KMS-11 (cell line): Measurements from ENCODE around the gene TTC24.
A peak's percentile ranks its signal among the peaks of the same experiment; 100 is the strongest.

Experiments
- H2AFZ ChIP-seq: fragments of 200-600 bp; sonication (generic); 2 replicates; pipeline ENCODE4 v1.6.1; 2016; ENCODE audit warnings: antibody characterized with exemption, mixed run types, low read depth
- H3K27ac ChIP-seq: fragments of 200-600 bp; sonication (generic); 2 replicates; pipeline ENCODE4 v1.6.1; 2016; ENCODE audit warnings: mild to moderate bottlenecking, mixed run types
- H3K27me3 ChIP-seq: fragments of 200-600 bp; sonication (generic); 2 replicates; pipeline ENCODE4 v1.6.1; 2017; ENCODE audit warnings: mild to moderate bottlenecking, low read depth, mixed run types, moderate library complexity; ENCODE audit not compliant: insufficient read depth
- H3K36me3 ChIP-seq: fragments of 200-600 bp; sonication (generic); 2 replicates; pipeline ENCODE4 v1.6.1; 2017; ENCODE audit warnings: mild to moderate bottlenecking, mixed run types; ENCODE audit not compliant: insufficient read depth
- H3K4me1 ChIP-seq: fragments of 200-600 bp; sonication (generic); 2 replicates; pipeline ENCODE4 v1.6.1; 2016; ENCODE audit warnings: mild to moderate bottlenecking, low read depth, mixed run types; ENCODE audit not compliant: poor library complexity, severe bottlenecking
- H3K4me2 ChIP-seq: fragments of 200-600 bp; sonication (generic); 2 replicates; pipeline ENCODE4 v1.7.0; 2016; ENCODE audit warnings: mild to moderate bottlenecking, mixed run types
- H3K4me3 ChIP-seq: fragments of 200-600 bp; sonication (generic); IDR thresholded peaks from 2 replicates; pipeline ENCODE4 v1.6.1; 2017; ENCODE audit warnings: low read depth, low read length, mixed read lengths; ENCODE audit not compliant: insufficient read depth
- H3K79me2 ChIP-seq: fragments of 200-600 bp; sonication (generic); 2 replicates; pipeline ENCODE4 v1.6.1; 2016; ENCODE audit warnings: low read depth, mixed run types; ENCODE audit not compliant: insufficient read depth
- H3K9ac ChIP-seq: fragments of 200-600 bp; sonication (generic); 2 replicates; pipeline ENCODE4 v1.6.1; 2016; ENCODE audit warnings: mild to moderate bottlenecking, mixed run types
- H4K20me1 ChIP-seq: fragments of 200-600 bp; sonication (generic); 2 replicates; pipeline ENCODE4 v1.6.1; 2016; ENCODE audit warnings: mild to moderate bottlenecking, mixed run types; ENCODE audit not compliant: insufficient read depth
- TF ChIP-seq, protein P1 (sequence below): fragments of 200-600 bp; sonication (generic); conservative IDR thresholded peaks from 2 replicates; pipeline ENCODE4 v1.6.1; 2017; ENCODE audit warnings: low read depth, mild to moderate bottlenecking, antibody characterized with exemption, low read length, moderate library complexity, mixed read lengths

TTC24 gene

DNA sequence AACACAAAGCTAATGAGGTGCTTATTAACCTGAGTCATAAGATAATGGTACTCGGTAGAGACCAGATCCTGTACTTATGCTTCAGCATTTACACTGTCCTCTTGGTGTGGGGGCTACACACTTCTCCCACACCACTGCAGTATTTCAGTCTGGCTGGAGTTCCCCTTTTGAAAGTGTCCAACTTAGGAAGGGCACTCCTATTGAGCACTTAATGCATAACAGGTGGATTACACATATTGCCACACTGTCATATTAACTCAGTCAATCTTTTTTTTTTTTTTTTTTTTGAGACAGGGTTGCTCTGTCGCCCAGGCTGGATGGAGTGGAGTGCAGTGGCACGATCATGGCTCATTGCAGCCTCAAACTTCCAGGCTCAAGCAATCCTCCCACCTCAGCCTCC lies 20.3 kb downstream of the TTC24 start:
- Histone ChIP-seq H3K27ac (peak overlapping the region; percentile 77; the same call in 1 of the 2 replicates), H3K4me2 (peak overlapping the region; percentile 77), H3K9ac (no peak overlapping the region; the same call in 1 of the 2 replicates)

DNA sequence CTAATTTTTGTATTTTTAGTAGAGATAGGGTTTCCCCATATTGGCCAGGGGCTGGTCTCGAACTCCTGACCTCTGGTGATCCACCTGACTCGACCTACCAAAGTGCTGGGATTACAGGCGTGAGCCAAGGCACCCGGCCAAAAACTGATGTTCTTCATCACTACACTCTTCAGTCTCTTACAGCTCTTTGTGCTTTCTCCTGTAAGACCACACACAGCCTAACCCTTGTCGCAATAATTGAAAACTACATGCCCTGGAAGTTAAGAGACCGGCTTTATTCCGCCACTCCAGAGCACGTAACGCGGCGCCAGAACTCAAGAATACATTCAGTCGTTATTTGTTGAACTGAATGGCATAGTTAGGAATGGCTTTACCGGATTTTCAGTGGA lies 21.2 kb downstream of the TTC24 start:
- peak overlapping the region; percentile 77 for H3K4me2 ChIP-seq
- TF ChIP-seq, protein P1, sequence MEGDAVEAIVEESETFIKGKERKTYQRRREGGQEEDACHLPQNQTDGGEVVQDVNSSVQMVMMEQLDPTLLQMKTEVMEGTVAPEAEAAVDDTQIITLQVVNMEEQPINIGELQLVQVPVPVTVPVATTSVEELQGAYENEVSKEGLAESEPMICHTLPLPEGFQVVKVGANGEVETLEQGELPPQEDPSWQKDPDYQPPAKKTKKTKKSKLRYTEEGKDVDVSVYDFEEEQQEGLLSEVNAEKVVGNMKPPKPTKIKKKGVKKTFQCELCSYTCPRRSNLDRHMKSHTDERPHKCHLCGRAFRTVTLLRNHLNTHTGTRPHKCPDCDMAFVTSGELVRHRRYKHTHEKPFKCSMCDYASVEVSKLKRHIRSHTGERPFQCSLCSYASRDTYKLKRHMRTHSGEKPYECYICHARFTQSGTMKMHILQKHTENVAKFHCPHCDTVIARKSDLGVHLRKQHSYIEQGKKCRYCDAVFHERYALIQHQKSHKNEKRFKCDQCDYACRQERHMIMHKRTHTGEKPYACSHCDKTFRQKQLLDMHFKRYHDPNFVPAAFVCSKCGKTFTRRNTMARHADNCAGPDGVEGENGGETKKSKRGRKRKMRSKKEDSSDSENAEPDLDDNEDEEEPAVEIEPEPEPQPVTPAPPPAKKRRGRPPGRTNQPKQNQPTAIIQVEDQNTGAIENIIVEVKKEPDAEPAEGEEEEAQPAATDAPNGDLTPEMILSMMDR, result peak; percentile 25
- peak overlapping the region; percentile 77 for H3K27ac ChIP-seq
- H3K27me3 ChIP-seq, result no peaks in the 10 kb centered on the region
- H2AFZ ChIP-seq, result peak overlapping the region; percentile 96
- peak overlapping the region; percentile 92 for H3K9ac ChIP-seq
- H3K79me2 ChIP-seq, result peaks cover 42% of the 10 kb centered on the region
- peaks cover 23% of the 10 kb centered on the region; the same call in 1 of the 2 replicates for H3K36me3 ChIP-seq
- H4K20me1 ChIP-seq, result no peaks in the 10 kb centered on the region
- peaks cover 28% of the 10 kb centered on the region for H3K4me1 ChIP-seq
- H3K4me3 ChIP-seq, result peak overlapping the region; percentile 99

More for the DNA sequence above, 20.3 kb downstream of the TTC24 start:
- H3K27me3 ChIP-seq, result no peaks in the 10 kb centered on the region
- H3K36me3 ChIP-seq, result peaks cover 28% of the 10 kb centered on the region; the same call in 1 of the 2 replicates
- no peak overlapping the region for H2AFZ ChIP-seq
- TF ChIP-seq, protein P1, result peak; percentile 85
- peaks cover 28% of the 10 kb centered on the region for H3K4me1 ChIP-seq
- H3K4me3 ChIP-seq, result peak overlapping the region; percentile 99
- no peaks in the 10 kb centered on the region for H4K20me1 ChIP-seq
- H3K79me2 ChIP-seq, result peaks cover 42% of the 10 kb centered on the region

DNA sequence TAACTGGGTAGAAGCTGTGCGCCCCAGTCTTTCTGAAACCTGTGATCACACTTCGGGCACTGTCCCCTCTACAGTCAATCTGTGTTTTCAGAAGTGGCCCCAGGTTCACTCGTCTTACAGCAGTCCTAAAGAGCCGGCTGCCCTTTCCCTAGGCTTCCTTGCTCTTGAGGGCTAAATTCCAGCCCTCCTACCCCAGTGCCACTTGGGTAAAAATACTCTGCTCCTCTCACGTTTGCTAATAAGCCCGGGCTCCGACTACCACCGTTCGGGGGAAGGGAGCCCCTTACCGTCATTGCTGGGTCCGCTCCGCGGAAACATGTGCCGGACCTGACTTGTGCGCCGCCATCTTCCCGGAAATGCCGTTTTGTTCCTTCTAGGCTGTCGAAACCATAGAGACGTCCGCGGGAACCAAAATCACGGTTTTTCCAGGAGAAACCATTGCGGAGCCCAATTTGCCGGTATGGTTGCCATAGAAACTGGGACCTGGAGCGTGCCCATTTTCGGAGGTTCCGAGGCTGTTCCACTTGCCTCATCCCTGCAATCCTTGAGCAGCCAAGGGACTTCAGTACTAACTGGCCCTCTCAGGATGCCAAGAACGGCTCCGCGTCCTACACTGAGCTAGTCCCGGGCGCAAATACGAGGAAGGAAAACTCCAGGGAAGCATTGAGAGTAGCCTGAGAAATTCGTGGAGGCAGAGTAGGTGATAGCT lies 21.8 kb downstream of the TTC24 start, which contains the start of gene GPATCH4:
Gene GPATCH4 (minus strand): TSS at position 358 of the 709 bp plus-strand sequence.
- Histone ChIP-seq H4K20me1 (no peaks in the 10 kb centered on the region), H3K4me1 (peaks cover 28% of the 10 kb centered on the region), H3K27ac (peak within 1 kb of the TSS; percentile 77), H3K4me3 (peak within 1 kb of the TSS; percentile 99), H2AFZ (peak within 1 kb of the TSS; percentile 96), H3K4me2 (peak within 1 kb of the TSS; percentile 77), H3K9ac (peak within 1 kb of the TSS; percentile 92), H3K79me2 (peaks cover 42% of the 10 kb centered on the region), H3K36me3 (peaks cover 18% of the 10 kb centered on the region; the same call in 1 of the 2 replicates), H3K27me3 (no peaks in the 10 kb centered on the region)
- TF ChIP-seq, protein P1, result peak; percentile 15; the same call in 1 of the 2 replicates

DNA sequence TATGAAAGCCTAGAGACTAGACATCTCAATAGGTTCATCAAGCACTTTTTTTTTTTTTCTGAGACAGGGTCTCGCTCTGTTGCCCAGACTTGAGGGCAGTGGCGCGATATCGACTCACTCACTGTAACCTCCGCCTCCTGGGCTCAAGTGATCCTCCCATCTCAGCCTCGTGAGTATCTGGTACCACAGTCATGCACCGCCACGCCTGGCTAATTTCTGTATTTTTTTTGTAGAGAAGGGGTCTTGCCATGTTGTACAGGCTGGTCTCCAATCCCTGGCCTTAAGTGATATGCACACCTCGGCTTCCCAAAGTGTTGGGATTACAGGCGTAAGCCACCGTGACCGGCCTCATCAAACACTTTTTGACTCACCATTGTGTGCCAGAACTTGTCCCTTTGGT lies 22.4 kb downstream of the TTC24 start:
- H4K20me1 ChIP-seq, result no peaks in the 10 kb centered on the region
- H3K4me1 ChIP-seq, result peaks cover 28% of the 10 kb centered on the region
- H3K27ac ChIP-seq, result peak overlapping the region; percentile 77
- H3K79me2 ChIP-seq, result peaks cover 40% of the 10 kb centered on the region
- H3K36me3 ChIP-seq, result peaks cover 12% of the 10 kb centered on the region; the same call in 1 of the 2 replicates
- peaks cover under 1% of the 10 kb centered on the region; the same call in 1 of the 2 replicates for H3K27me3 ChIP-seq
- H3K4me3 ChIP-seq, result peak overlapping the region; percentile 99
- H2AFZ ChIP-seq, result peak overlapping the region; percentile 96
- H3K9ac ChIP-seq, result peak overlapping the region; percentile 92
- peak overlapping the region; percentile 77 for H3K4me2 ChIP-seq
- TF ChIP-seq, protein P1, result no peak
